Activated naive CD4-positive, alpha-beta T cell treated with anti-CD3 and anti-CD28 coated beads, Interleukin-2, amount 50 U/mL, for 24 hours (primary cell): Measurements from ENCODE around the gene STXBP6.
"Not testable (repeated sequence)": the region's sequence is repeated elsewhere in the genome, so short reads cannot be mapped to it uniquely, and the experiment has no call there.

Experiments used
- H3K27ac Mint-ChIP-seq: one replicate; pipeline ENCODE4 v1.8.0; 2021; ENCODE audit warnings: mild to moderate bottlenecking, mixed read lengths
- H3K27me3 Mint-ChIP-seq: one replicate; pipeline ENCODE4 v1.8.0; 2021; ENCODE audit warnings: mixed read lengths
- H3K36me3 Mint-ChIP-seq: one replicate; pipeline ENCODE4 v1.8.0; 2021; ENCODE audit warnings: mixed read lengths
- H3K4me1 Mint-ChIP-seq: one replicate; pipeline ENCODE4 v1.8.0; 2021; ENCODE audit warnings: mixed read lengths
- H3K4me3 Mint-ChIP-seq: one replicate; pipeline ENCODE4 v1.8.0; 2021; ENCODE audit warnings: mild to moderate bottlenecking, mixed read lengths
- H3K9me3 Mint-ChIP-seq: one replicate; pipeline ENCODE4 v1.8.0; 2021; ENCODE audit warnings: mixed read lengths

STXBP6 gene

DNA sequence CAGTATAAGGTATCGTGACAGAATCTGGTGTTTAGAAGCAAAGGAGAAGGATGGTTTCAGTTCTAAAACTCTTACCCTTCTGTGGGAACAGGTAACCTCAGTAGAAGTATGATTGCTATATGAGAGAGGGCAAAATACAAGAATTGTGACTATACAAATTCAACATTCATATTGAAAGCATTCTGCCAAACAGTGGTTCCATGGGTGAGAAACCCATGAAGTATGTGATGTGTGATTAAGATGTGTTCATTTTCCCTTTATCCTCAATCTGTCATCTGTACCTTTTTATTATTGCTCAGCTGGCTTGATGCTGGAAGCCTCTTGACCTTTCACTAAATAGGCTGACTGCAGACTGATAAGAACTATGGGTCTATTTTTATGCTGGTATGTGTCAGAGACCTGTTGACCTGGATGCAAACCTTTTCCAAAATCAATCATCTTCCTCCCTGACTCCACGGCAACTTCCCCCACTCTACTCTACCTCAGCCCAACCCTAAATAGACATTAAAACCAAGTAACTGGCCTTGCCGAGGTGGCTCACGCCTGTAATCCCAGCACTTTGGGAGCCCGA, 109.6 kb downstream of the STXBP6 start:
- Mint-ChIP-seq H3K9me3 (no peaks in the 10 kb centered on the region), H3K27me3 (no peaks in the 10 kb centered on the region), H3K4me3 (no peak overlapping the region), H3K27ac (no peak overlapping the region), H3K4me1 (no peaks in the 10 kb centered on the region), H3K36me3 (no peaks in the 10 kb centered on the region)

DNA sequence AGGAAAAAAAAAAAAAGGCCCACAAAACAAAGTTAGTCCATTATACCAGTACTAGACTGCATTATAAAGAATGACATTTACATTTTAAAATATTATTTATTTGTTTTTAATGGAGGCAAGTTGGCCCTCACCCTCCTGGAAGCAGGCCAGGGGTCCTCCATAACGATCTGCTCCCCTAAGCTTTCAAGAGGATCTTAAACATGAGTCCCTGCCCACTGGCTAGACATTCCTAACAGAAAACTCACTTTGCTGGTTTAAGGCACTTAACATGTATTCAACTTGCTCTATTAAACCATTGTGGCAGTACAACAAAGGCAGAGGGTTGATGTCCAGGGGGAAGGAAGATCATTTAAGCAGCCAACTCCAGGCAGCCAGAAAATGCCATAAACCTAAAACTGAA, 111.4 kb downstream of the STXBP6 start:
- no peak overlapping the region for H3K27ac Mint-ChIP-seq
- no peaks in the 10 kb centered on the region for H3K27me3 Mint-ChIP-seq
- H3K36me3 Mint-ChIP-seq = no peaks in the 10 kb centered on the region
- H3K9me3 Mint-ChIP-seq = no peaks in the 10 kb centered on the region
- H3K4me3 Mint-ChIP-seq = no peak overlapping the region
- no peaks in the 10 kb centered on the region for H3K4me1 Mint-ChIP-seq

DNA sequence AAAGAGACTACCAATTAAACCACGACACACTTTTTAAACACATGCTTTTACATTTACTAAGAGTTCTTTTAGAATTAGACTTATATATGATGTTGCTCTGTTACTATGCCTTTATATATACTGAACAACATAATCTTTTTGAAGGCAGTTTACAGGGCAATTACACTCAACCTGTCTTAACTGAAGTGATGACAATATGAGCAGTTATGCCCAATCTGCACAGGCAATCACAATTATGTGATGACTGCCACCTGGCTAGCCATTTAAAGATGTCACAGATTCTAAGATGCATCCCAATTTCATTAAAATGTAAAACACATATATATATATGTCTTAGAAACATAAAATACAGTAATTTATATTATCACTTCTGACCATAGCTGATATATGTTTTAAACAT, 112.6 kb downstream of the STXBP6 start:
- no peaks in the 10 kb centered on the region for H3K36me3 Mint-ChIP-seq
- H3K9me3 Mint-ChIP-seq = no peaks in the 10 kb centered on the region
- no peak overlapping the region for H3K27ac Mint-ChIP-seq
- H3K27me3 Mint-ChIP-seq = peaks cover 6% of the 10 kb centered on the region
- H3K4me3 Mint-ChIP-seq = no peak overlapping the region
- no peaks in the 10 kb centered on the region for H3K4me1 Mint-ChIP-seq

DNA sequence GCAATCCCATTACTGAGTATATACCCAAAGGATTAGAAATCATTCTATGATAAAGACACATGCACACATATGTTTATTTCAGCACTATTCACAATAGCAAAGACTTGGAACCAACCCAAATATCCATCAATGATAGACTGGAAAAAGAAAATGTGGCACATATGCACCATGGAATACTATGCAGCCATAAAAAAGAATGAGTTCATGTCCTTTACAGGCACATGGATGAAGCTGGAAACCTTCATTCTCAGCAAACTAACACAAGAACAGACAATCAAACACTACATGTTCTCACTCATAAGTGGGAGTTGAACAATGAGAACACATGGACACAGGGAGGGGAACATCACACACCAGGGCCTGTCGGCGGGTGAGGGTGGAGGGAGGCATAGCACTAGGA, 113.2 kb downstream of the STXBP6 start:
- not testable (repeated sequence) for H3K27me3 Mint-ChIP-seq, H3K4me3 Mint-ChIP-seq, H3K4me1 Mint-ChIP-seq, H3K36me3 Mint-ChIP-seq, H3K27ac Mint-ChIP-seq, H3K9me3 Mint-ChIP-seq

DNA sequence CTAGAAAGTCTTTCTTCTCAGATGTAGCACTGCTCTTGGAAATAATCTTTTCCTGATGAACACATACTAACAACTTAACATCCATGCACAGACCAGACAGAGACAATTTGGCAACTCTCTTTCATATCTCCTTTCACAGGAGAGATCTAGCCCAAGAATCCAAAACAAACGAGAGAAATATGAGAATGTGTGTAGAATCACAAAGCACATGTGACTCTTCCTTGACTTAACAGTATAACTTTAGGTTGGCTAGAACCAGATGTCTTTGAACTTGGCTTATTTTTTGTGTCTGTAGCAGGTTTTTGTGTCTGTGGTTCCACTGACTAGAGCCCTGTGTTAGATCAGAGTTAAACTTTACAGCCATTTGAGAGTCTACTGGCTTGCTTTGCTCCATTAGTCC, 114.2 kb downstream of the STXBP6 start:
- Mint-ChIP-seq H3K9me3 (no peaks in the 10 kb centered on the region), H3K4me1 (no peaks in the 10 kb centered on the region)

DNA sequence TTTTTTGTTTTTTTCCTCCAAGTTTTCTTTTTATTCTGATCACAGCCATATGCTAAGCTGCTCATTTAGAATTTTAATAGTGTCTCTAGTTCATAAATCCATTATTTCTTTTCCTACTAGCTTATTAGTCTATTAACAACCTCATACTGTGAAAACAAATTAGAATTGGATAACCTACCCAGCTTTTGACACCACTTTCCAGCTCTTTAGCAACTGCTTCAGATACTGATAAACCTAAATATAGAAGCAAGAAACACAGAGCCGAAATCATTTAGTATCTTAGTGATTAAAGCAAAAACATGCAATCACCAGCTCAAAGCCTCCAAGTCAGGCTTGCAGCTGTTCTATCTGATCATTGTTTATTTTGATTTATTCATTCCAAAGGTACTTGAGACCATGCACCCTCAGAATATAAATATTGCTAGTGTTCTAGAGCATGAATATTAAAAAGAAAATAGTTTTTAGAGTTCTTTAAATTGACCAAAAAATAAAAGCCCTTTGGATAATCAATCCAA, 121.5 kb downstream of the STXBP6 start:
- Mint-ChIP-seq H3K9me3 (no peaks in the 10 kb centered on the region), H3K27me3 (peaks cover 17% of the 10 kb centered on the region), H3K4me3 (no peak overlapping the region), H3K4me1 (no peaks in the 10 kb centered on the region), H3K36me3 (no peaks in the 10 kb centered on the region), H3K27ac (no peak overlapping the region)

More for the DNA sequence above, 114.2 kb downstream of the STXBP6 start:
- Mint-ChIP-seq H3K36me3 (no peaks in the 10 kb centered on the region), H3K27ac (no peak overlapping the region), H3K27me3 (peaks cover 11% of the 10 kb centered on the region), H3K4me3 (no peak overlapping the region)

DNA sequence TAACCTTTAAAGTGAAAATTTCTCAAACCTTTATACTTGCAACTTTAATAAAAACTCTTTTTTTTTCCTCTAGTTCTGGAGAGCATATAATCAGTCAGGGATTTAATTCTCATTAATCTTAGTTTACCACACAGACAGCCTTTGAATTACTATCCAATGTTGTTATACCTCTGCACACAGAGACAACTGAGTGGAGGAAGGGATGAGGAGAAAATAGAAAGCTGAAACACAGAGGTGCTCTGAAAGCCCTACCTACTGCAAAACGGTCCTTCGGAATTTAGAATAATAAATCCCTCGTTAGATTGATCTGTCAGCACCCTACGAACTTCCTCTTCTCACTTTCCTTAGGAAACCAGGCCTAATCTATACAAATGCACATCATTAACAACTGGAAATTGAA, 122.1 kb downstream of the STXBP6 start:
- Mint-ChIP-seq H3K36me3 (no peaks in the 10 kb centered on the region), H3K27me3 (peaks cover 16% of the 10 kb centered on the region), H3K9me3 (no peaks in the 10 kb centered on the region), H3K27ac (no peak overlapping the region), H3K4me3 (no peak overlapping the region), H3K4me1 (no peaks in the 10 kb centered on the region)

DNA sequence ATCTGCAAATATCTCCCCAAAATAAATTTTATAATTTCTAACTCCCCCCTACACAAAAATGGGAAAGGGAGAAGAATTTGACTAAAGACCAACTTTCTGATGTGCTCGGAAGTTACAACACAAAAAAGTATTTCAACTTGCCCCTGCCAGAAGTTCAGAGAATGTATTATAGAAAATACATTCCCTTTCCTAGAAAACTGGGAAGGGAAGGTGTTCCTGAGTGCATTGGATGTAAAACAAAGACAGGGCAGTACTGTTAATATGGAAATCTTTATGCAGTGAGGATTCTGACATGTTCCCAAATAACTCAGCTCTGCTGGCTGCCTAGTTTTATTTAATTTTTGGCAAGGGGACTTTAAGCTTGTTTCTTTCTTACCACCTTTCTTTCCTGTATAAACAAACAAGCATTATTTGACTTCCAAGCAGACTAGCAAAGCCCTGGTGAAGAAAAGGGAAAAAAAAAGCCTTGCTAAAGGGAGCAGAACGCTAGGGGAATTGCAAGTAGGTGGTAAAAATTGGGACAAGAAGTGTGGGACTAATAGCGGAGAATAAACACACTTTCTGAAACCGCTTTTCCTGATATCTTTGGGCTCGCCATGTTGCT, 124.1 kb downstream of the STXBP6 start:
- Mint-ChIP-seq H3K27ac (no peak overlapping the region), H3K4me1 (no peaks in the 10 kb centered on the region), H3K27me3 (peaks cover 11% of the 10 kb centered on the region), H3K9me3 (no peaks in the 10 kb centered on the region), H3K4me3 (no peak overlapping the region), H3K36me3 (no peaks in the 10 kb centered on the region)

DNA sequence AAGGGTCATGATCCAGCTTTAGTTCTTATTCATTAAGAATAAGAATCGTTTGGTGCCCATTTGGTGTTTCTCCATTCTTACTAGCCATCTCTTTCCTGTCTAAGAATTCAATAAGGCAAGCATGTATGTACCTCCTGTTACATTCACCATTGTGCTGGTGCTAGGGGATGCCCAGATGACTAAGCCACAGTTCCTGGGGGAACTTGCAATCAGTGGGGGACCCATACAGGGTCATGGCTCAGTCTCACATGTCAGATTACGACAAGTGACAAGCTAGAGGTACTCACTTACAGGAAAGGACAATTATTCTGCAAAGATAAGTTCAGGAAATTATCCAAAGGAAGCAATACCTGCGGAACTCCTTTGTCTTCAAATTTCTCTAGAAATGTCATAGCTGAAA, 125.4 kb downstream of the STXBP6 start:
- no peaks in the 10 kb centered on the region for H3K4me1 Mint-ChIP-seq
- no peaks in the 10 kb centered on the region for H3K36me3 Mint-ChIP-seq
- H3K4me3 Mint-ChIP-seq = no peak overlapping the region
- H3K27me3 Mint-ChIP-seq = peaks cover 8% of the 10 kb centered on the region
- H3K9me3 Mint-ChIP-seq = no peaks in the 10 kb centered on the region
- H3K27ac Mint-ChIP-seq = no peak overlapping the region

DNA sequence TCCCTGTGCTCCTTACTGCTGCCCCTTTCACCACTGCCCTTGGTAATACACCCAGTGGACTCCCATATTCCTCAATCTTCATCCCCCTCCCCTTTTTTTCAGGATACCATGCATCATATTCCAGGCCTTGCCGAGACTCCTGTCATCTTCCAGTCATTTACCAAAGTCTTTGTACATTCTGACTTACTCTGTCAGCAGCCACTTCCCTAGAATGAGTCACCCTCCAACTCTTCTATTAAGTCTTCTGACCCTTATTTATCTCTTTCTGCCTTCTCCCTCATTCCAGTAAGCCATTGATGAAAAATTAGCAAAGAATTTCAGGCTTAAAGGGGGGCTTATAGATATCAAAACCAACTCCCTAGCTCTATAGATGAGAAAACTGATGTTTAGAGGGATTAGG, 128.0 kb downstream of the STXBP6 start:
- Mint-ChIP-seq H3K4me3 (no peak overlapping the region), H3K9me3 (no peaks in the 10 kb centered on the region), H3K4me1 (no peaks in the 10 kb centered on the region), H3K27ac (no peak overlapping the region), H3K27me3 (peaks cover 11% of the 10 kb centered on the region), H3K36me3 (no peaks in the 10 kb centered on the region)

DNA sequence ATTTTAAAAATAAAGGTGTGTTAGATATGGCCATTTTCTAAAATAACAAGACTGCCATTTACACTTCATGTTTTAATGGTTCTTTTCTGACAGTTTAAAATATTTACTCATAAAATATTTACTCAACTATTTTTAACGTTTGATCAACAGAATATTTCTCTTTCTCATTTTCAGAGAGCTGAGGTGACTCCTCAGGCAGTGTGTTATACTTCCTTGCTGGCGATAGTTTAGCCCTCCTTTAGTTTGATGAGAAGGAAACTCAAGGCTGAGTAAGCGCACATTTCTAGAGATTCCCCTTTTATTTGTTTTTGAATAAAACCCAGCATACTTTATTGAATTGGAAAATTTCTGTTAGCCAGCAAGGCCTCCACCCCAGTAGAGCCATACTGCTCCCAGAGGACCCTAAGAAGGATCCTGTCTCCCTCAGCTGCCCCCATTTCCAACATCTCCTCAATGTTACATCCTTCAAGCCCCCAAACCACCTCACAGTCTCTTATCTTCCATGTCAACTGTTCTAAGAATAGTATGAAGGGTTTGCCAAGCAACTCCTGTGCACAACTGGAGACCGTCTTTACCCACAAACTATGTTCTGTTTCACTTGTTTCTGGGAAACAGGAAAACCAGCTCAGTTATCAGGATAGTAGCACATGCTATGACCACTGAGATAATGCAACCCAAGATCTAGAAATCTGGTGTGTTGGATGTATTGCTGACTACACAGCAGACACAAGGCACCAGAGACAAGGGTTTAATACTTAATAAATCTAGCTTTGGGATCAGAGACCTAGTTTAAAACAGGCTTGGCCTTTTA, 129.5 kb downstream of the STXBP6 start:
- H3K9me3 Mint-ChIP-seq = no peaks in the 10 kb centered on the region
- H3K36me3 Mint-ChIP-seq = no peaks in the 10 kb centered on the region
- H3K27ac Mint-ChIP-seq = no peak overlapping the region
- no peaks in the 10 kb centered on the region for H3K4me1 Mint-ChIP-seq
- H3K4me3 Mint-ChIP-seq = no peak overlapping the region
- peaks cover 15% of the 10 kb centered on the region for H3K27me3 Mint-ChIP-seq

DNA sequence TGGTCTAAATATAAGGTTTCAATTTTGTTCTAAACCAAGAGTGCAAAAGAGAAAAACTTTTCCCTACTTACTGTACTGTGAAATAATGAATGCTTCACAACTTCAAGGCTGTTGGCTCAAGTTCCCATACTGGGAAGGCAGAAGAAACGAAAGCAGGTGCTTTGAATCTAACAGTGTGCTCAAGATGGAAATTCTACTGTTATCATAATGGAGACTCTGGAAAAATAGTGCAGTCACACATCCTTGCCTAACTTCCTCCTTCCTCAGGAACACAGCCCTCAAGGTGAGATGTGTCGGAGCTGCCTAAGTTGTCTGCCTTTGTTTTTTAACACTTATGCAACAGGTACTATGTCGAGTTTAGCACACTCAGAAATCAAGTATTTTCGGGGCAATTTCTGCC, 131.1 kb downstream of the STXBP6 start:
- no peaks in the 10 kb centered on the region for H3K4me1 Mint-ChIP-seq
- H3K9me3 Mint-ChIP-seq = no peaks in the 10 kb centered on the region
- H3K27me3 Mint-ChIP-seq = peaks cover 20% of the 10 kb centered on the region
- no peak overlapping the region for H3K4me3 Mint-ChIP-seq
- H3K36me3 Mint-ChIP-seq = no peaks in the 10 kb centered on the region
- H3K27ac Mint-ChIP-seq = no peak overlapping the region

DNA sequence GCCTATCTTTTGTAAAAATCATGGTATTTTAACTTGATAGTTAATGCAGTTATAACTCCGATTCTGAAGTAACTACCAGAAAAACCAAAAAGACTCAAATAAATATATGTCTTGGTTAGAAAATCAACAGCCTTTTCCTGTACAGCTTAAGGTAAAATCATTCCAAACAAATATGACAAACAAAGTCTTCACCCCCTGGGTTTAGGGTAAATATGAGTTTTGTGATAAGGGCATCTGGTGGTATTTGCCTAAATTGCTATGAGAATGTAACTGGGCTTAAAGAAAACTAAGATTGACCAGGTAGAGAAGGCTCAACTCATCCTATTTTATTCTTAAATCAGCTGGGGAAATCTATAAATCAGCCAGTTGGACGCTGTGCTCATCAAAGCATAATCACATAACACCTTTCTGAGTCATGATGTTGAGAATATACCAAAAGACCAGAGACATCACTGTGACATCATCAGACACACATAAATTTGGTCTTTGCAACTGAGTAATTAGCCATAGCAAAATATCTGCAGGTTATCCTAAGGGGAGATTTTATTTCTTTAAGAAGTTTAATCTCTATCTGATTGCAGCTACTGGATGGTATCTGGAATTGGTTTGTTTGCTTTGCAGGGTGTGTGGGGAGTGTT, 133.9 kb downstream of the STXBP6 start:
- Mint-ChIP-seq H3K27ac (no peak overlapping the region), H3K36me3 (no peaks in the 10 kb centered on the region), H3K4me1 (no peaks in the 10 kb centered on the region), H3K9me3 (no peaks in the 10 kb centered on the region), H3K4me3 (no peak overlapping the region), H3K27me3 (peaks cover 20% of the 10 kb centered on the region)

DNA sequence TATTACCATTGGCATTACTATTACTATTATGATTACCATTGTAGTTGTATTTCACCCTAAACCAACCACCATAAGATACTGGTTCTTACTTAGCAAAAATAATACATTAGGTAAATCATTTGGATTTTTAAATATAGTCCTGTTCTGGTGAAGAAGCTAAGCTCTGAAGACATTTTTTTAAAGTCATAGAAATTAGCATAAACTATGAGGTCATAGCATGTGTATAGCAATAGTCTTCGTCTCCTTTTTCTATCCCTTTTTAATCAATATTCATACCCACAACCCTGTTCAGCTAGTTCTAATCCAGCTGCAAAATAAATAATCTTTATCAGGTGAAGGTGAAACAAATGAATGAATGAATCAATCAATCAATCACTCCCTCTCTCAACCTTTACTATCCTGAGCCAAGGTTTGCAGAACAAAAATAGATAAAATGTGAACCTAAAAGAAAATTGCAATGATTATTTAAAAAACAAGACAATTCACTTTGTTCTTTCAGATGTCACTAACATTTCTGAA, 134.5 kb downstream of the STXBP6 start:
- H3K27ac Mint-ChIP-seq = no peak overlapping the region
- H3K4me1 Mint-ChIP-seq = no peaks in the 10 kb centered on the region
- peaks cover 22% of the 10 kb centered on the region for H3K27me3 Mint-ChIP-seq
- H3K9me3 Mint-ChIP-seq = no peaks in the 10 kb centered on the region
- no peaks in the 10 kb centered on the region for H3K36me3 Mint-ChIP-seq
- H3K4me3 Mint-ChIP-seq = no peak overlapping the region

DNA sequence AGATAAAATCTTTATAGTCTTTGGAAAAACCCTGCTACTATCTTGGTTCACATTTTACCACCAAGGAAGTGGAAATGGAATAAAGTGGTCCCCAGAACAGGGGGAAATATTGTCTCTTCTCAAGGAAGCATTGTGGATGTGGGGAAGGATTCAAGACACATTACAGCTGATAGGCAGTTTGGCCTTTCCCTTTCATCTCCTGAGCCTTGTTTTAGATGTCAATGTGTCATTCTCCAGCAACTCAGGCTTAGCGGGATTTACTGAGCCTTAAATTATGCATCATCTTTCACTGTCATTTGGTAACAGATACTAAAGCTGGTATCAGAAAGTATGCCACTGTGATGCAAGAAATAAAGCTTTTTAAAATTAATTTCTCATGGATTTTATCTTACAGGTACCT, 136.2 kb downstream of the STXBP6 start:
- Mint-ChIP-seq H3K27me3 (peaks cover 27% of the 10 kb centered on the region), H3K9me3 (no peaks in the 10 kb centered on the region), H3K4me1 (no peaks in the 10 kb centered on the region), H3K36me3 (no peaks in the 10 kb centered on the region), H3K4me3 (no peak overlapping the region), H3K27ac (no peak overlapping the region)

DNA sequence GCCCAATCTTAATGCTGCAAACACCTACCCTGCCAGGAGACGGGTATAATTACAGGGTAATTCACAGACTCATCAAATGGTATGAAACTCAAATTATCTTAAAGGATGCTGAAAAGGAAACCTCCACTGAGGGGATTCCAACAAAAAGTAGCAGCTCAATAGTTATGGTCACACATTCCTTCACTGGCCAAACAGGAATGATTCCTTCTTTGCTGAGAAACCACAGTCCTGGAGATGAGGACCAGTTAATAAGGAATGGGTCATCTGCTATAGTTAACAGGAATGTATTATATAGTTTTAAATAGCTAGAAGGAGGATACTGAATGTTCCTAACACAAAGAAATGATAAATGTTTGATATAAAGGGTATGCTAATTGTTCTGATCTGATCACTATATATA, 136.9 kb downstream of the STXBP6 start:
- H3K27ac Mint-ChIP-seq = no peak overlapping the region
- no peak overlapping the region for H3K4me3 Mint-ChIP-seq
- H3K27me3 Mint-ChIP-seq = peaks cover 25% of the 10 kb centered on the region
- no peaks in the 10 kb centered on the region for H3K9me3 Mint-ChIP-seq
- no peaks in the 10 kb centered on the region for H3K36me3 Mint-ChIP-seq
- no peaks in the 10 kb centered on the region for H3K4me1 Mint-ChIP-seq
